Measurements from ENCODE around the gene PIGW.
A peak's percentile ranks its signal among the peaks of the same experiment; 100 is the strongest.

The PIGW gene

DNA sequence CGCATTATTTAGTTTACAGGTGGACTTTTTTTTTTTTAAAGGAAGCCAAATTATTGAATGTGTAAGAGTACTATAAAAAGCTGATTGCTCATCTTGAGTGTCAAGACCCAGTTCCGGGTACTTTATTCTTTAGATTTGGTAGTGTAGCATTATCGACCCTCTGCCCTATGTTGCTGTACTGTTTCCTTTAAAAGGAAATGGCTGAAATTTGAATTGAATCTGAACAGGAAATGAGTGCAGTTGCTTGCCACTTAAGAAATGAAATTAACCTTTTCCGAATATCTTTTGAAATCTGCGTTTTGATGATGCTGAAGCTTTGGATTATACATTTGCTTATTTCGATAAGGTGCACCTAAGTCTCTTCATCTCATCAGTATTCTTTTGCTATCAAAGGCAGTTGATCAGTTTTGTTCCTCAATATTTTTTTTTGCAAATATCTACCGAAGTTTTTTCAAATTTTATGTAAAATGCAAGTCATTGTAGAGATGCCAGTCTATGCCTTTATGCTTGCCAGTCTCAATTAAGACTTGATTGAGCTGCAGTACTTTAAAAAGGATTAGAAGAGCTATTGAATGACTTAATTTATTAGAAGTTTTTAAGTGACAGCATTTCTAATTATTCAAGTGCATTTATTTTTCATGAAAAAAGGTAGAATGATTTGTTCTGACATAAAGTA is 11.8 kb downstream of the PIGW start:
- peak; percentile 23 for DNase-seq

DNA sequence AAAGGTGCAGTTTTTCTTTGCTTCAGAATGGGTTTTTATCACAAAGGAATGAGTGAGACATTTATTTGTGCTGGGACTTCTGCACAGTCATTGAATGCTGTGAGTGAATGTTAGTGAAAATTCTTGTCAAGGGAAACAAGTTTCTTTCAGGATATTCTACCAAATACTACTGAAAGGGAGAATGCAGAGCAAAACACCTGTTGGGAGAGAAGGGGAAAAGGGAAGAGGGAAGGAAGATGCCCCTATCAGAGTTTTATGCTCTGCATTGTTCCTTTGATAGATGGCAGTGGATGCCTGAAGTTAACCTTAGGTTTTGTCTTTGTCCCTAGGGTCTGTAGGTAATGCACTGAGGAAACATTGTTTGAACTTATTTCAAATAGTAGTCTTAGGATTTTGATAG is 13.0 kb downstream of the PIGW start:
- DNase-seq, result no peak

DNA sequence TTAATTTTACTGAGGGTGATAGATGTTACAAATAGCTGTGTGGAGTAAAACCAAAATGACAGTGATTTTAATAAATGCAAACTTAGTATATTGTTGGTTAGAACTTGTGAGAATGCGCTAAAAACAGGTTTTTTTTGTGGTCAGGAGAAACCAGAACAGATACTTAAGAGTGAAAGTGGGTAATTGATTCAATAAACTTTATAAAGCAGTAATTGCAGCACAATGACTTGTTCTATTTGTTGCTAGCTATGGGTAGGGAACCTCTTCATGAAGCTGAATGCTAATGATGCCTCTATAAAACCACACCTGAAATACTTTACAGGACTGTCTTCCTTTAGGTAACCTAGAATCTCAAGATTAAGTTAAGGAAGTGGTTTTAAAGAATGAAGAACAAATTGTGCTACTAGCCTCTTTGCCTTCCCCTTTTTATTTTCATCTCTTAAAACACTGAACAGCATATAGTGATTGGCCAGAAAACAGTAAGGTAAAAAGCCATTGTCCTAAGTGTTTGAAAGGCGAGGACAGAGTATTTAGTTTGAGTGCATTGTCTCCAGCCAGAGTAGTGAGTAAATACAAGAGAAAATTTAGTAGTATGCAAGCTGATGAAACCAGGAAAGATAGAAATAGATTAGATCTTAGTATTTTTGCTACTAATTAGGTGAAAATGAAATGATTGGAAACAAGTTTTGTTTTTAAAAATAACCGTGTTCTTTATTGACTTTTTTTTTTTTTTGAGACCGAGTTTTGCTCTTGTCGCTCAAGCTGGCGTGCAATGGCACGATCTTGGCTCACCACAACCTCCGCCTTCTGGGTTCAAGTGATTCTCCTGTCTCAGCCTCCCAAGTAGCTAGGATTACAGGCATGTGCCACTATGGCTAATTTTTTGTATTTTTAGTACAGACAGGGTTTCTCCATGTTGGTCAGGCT is 16.0 kb downstream of the PIGW start:
- peak; percentile 52 for DNase-seq

DNA sequence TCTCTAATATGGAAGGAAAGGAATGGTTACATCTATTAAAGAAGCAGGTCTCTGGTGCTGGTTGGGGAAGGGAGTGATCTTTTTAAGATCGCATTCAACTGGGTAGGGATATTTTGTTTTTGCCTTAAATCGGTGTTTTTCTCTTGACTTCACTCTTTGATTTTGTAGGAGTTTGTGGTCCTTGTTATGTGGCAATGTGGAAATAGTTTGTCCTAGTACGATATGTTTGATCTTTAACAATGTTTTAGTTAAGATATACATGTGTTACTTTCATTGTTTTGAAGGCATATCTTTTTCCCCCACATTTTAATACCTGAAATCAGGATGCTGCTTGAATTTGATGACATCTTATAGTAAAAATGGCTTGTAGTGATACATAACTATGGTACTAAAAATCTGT is 18.7 kb downstream of the PIGW start:
- no peak for DNase-seq

DNA sequence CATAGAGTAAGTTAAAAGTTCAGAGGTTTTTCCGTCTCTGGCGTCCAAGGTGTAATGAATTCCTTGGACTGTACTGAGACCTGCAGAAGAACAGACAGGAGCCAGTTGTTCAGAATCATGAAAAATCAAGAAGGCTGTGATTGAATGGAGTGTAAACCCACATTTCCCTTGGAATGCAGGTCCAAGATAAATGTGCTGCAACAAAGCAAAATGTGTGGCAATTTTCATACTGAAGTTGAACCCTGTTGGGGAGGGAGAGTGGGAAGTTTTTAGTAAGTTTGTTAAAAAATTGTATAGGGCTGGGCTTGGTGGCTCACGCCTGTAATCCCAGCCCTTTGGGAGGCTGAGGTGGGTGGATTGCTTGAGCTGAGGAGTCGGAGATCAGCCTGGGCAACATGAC is 31.3 kb downstream of the PIGW start:
- DNase-seq, result no peak

DNA sequence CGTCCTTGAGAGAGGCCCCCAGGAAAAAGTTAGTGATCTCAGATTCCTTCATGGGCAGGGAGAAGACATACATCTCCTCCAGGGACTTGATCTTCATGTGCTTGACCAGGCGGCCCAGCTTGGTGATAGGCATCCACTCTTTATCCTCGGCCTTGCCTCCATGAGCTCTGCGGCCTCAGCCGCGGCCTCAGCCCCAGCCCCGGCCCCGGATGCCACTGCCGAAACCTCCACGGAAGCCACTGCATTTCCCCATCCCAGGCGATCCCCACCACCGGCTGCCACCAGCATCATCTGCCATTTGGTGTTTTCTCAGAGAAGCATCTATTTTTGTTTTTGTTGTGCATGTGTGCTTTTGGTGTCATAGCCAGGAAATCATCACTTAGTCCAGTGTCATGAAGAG is 40.2 kb downstream of the PIGW start:
- no peak for DNase-seq

DNA sequence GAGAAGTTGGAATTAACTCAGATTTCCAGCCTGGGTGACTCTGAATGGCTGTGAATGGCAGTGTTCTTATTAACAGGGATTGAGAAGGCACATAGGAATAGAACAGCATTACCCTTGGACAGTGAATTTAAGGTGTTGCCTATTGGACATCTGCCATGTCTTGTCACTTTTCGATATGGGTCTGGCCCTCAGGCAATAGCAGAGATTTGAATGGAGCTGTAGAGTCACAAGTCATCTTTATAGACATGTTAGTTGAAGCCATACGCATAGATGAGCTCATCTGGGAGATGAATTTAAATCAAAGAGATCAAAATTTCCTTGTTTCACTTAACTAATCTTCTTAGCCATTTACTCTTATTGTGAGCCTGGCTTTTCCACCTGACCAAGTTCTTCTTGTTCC is 42.0 kb downstream of the PIGW start:
- DNase-seq, result no peak

DNA sequence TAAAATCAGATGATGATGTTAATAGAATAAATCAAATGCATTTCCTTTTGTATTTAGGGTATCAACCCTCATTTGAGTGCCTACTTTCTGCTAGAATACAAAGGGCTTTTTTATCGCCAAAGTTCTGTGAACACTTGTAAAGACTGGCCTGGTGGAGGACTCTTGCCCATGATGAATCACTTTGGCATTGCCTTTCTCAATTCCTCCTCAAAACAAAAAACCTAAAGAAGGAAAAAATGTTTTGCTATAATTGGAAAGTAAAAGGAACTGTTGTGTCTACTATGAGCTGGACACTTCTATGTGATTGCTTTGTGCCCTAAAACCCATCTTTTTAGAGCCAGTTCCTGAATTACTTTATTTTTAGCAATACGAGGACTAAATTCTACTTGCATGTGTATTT is 43.9 kb downstream of the PIGW start:
- DNase-seq, result no peak

DNA sequence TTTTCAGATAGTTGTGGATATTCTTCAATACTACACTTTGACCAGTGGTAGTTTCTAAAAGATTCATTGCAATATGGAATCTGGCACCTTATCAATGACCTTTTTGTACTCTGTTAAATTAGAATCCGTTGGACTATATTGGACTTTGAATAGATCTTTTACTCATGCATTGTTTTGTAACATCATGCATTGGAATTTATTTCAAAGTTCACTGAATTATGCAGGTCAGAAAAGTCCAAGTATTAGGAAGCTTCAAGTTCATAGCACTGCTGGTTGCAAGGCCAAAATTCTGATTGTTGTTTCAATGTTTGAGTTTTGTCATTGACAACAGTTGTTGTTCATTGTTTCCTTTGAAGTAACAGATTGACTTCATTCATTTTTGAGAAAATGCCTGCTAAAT is 49.0 kb downstream of the PIGW start:
- DNase-seq, result no peak

DNA sequence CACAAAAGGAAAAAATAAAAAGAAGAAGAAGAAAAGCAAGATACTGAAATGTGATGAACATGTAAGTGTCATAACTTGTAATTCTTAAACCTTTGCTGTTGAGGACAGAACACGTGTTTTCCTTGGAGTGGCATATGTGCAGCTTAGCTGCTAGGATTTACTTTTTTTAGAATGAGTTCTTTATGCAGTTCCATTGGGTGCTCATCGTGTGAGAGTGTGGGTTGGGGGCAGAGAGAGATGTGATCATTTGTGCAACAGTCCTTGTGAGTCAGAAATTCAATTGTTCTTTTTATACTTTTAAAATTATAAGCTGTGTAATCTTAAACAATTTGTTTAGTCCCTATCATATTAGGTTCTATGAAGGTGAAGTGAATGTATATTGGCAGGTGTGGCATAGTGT is 51.4 kb downstream of the PIGW start:
- no peak for DNase-seq

All from CD4-positive, alpha-beta T cell treated with Interleukin-17A for 1 hour (primary cell).